ENCODE measurements around the gene CELF4. TPM values are rescaled to one million over a fixed set of nuclear protein-coding genes. Genes with fewer than 3 reads are reported as not detected.

CELF4 gene
- polyA plus RNA-seq, 1 experiment: not detected

- Histone ChIP-seq H3K27me3 (ENCODE audit: control insufficient read depth, insufficient read depth, low read length) (peaks cover 2% of the 10 kb centered on the region; the same call in 1 of the 2 replicates), H3K36me3 (ENCODE audit: control insufficient read depth, insufficient read depth, low read length) (no peaks in the 10 kb centered on the region), H3K4me3 (ENCODE audit: low read depth, low read length) (no peak overlapping the region)
- TF ChIP-seq CTCF (IDR thresholded peaks at IDR 0.05; ENCODE audit: insufficient read depth, low read depth, low read length): no peak
- ChIA-PET CTCF (no interaction called here), POLR2A (no interaction called here)
- no peak for DNase-seq (ENCODE audit: low read depth)
Observed at GRCh38 chr18:37449618-37450017, 116.0 kb downstream of the CELF4 start.

DNA sequence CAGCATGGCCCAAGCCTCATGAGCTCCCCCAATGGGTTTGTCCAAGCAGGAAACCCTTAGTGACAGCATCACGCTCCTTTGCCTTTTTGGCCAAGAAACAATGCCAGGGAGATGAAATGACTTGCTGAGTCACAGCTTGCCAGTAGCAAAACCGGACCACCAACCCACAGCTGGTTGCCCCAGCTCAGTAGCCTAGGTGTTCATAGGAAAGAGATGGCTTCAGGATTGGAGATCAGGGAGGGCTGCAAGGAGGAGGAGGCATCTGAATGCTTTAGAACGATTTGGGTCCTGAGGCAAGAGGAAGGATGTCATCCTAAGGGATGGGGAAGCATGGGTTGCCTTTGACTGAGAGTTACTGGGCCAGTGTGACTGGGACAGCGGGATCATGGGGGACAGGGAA, 116.7 kb downstream of the CELF4 start:
- H3K4me3 ChIP-seq (ENCODE audit: low read depth, low read length): no peak overlapping the region
- TF ChIP-seq CTCF (IDR thresholded peaks at IDR 0.05; ENCODE audit: insufficient read depth, low read depth, low read length): no peak
- no peaks in the 10 kb centered on the region for H3K36me3 ChIP-seq (ENCODE audit: control insufficient read depth, insufficient read depth, low read length)
- POLR2A ChIA-PET: no interaction called here
- H3K27me3 ChIP-seq (ENCODE audit: control insufficient read depth, insufficient read depth, low read length): peaks cover 2% of the 10 kb centered on the region; the same call in 1 of the 2 replicates
- no peak for DNase-seq (ENCODE audit: low read depth)
- CTCF ChIA-PET: interaction anchor here (1.4 kb wide), 1 partner anchor 89 kb away, joined by 4 read pairs; no protein-coding TSS in a partner anchor

GRCh38 chr18:37447962-37448888, 117.4 kb downstream of the CELF4 start:
- TF ChIP-seq CTCF (IDR thresholded peaks at IDR 0.05; ENCODE audit: insufficient read depth, low read depth, low read length): no peak
- POLR2A ChIA-PET: no interaction called here
- CTCF ChIA-PET: interaction anchor here (1.4 to 1.9 kb wide), 2 partner anchors 62 to 90 kb away, joined by 4 to 7 read pairs; no protein-coding TSS in a partner anchor
- Histone ChIP-seq H3K27me3 (ENCODE audit: control insufficient read depth, insufficient read depth, low read length) (no peaks in the 10 kb centered on the region), H3K4me3 (ENCODE audit: low read depth, low read length) (no peak overlapping the region), H3K36me3 (ENCODE audit: control insufficient read depth, insufficient read depth, low read length) (no peaks in the 10 kb centered on the region)
- no peak for DNase-seq (ENCODE audit: low read depth)

- no peaks in the 10 kb centered on the region for H3K36me3 ChIP-seq (ENCODE audit: control insufficient read depth, insufficient read depth, low read length)
- no peak for DNase-seq (ENCODE audit: low read depth)
- no peak overlapping the region for H3K4me3 ChIP-seq (ENCODE audit: low read depth, low read length)
- CTCF ChIA-PET: interaction anchor here (0.8 to 3.6 kb wide), 9 partner anchors 10 to 93 kb away, joined by 3 to 21 read pairs (median 4); no protein-coding TSS in a partner anchor
- H3K27me3 ChIP-seq (ENCODE audit: control insufficient read depth, insufficient read depth, low read length): peaks cover 3% of the 10 kb centered on the region
- no peak for TF ChIP-seq CTCF (IDR thresholded peaks at IDR 0.05; ENCODE audit: insufficient read depth, low read depth, low read length)
- POLR2A ChIA-PET: no interaction called here
Observed at GRCh38 chr18:37445836-37446235, 119.8 kb downstream of the CELF4 start.

- ChIA-PET CTCF (interaction anchor here (0.9 to 3.6 kb wide), 15 partner anchors 8 to 93 kb away, joined by 3 to 21 read pairs (median 4); no protein-coding TSS in a partner anchor), POLR2A (no interaction called here)
- TF ChIP-seq CTCF (IDR thresholded peaks at IDR 0.05; ENCODE audit: insufficient read depth, low read depth, low read length): no peak
- H3K36me3 ChIP-seq (ENCODE audit: control insufficient read depth, insufficient read depth, low read length): no peaks in the 10 kb centered on the region
- no peak overlapping the region for H3K4me3 ChIP-seq (ENCODE audit: low read depth, low read length)
- no peak for DNase-seq (ENCODE audit: low read depth)
- H3K27me3 ChIP-seq (ENCODE audit: control insufficient read depth, insufficient read depth, low read length): peaks cover 3% of the 10 kb centered on the region
Observed at GRCh38 chr18:37445368-37445767, 120.2 kb downstream of the CELF4 start.
